Stomach (tissue), 9 donors: ENCODE measurements around the gene LIN9. TPM values are rescaled to one million over a fixed set of nuclear protein-coding genes. Genes with fewer than 3 reads are reported as not detected.

ENCODE experiments used
- DNase-seq, 2 donors: peaks; one replicate each; pipeline versions ENCODE4 v3.0.0 to v3.0.0-alpha.2; 2013 to 2019
- H3K27ac ChIP-seq, 5 donors: fragments of 200-600 bp in 4 of 5; sonication (generic) in 4 of 5; one replicate each; pipeline ENCODE4 v1.5.1; 2013 to 2019; ENCODE audit warnings: mild to moderate bottlenecking in 1 of 5, moderate library complexity in 1 of 5
- H3K27me3 ChIP-seq, 3 donors: fragments of 200-600 bp; sonication (generic); one replicate each; pipeline ENCODE4 v1.5.1; 2017 to 2019; ENCODE audit warnings: mixed run types in 1 of 3
- H3K36me3 ChIP-seq, 4 donors: fragments of 200-600 bp; sonication (generic); 1 replicate in 3 of 4; 2 replicates in 1 of 4; pipeline ENCODE4 v1.5.1; 2016 to 2019
- H3K4me1 ChIP-seq, 4 donors: fragments of 200-600 bp; sonication (generic); one replicate each; pipeline ENCODE4 v1.5.1; 2016 to 2019
- H3K4me3 ChIP-seq, 4 donors: fragments of 200-600 bp; sonication (generic) in 3 of 4; one replicate each; pipeline ENCODE4 v1.5.1; 2016 to 2019; ENCODE audit warnings: mild to moderate bottlenecking in 1 of 4
- H3K9me3 ChIP-seq, 4 donors: fragments of 200-600 bp; sonication (generic); one replicate each; pipeline ENCODE4 v1.5.1; 2016 to 2019
- EP300 ChIP-seq: sonication (generic); formaldehyde crosslinking; IDR thresholded peaks from one replicate; pipeline ENCODE4 v1.6.1; 2017; ENCODE audit warnings: antibody characterized with exemption
- POLR2A ChIP-seq, 4 donors: fragments of 450-650 bp; IDR thresholded peaks; one replicate each; pipeline ENCODE4 v1.6.1; 2016; ENCODE audit warnings: antibody characterized with exemption in 4 of 4, control low read depth in 2 of 4, mild to moderate bottlenecking in 1 of 4, moderate library complexity in 1 of 4
- POLR2AphosphoS5 ChIP-seq, 3 donors: sonication (generic); formaldehyde crosslinking; IDR thresholded peaks; one replicate each; pipeline ENCODE4 v1.6.1; 2016; ENCODE audit warnings: antibody characterized with exemption in 3 of 3
- WGBS, 5 donors: extraction: QIAGEN DNeasy Blood & Tissue Kit in 3 of 5; methylation state at CpG; one replicate each; pipeline versions ENCODE4 v1.1.5 to v1.1.7; 2013 to 2018; 5-methylcytosine and 5-hydroxymethylcytosine counted together
- intact Hi-C: fragments of 100-400 bp; cut with DNase I; formaldehyde crosslinking; loops from one replicate; pipeline ENCODE4 v1.15.1; 2023; ENCODE audit warnings: low total_unique reads
- polyA plus RNA-seq, 3 donors: library from polyadenylated mRNA; stranded (reverse); fragments of 200-250 nt; gene quantifications; one replicate each; pipeline ENCODE4 v1.2.3, GENCODE V29; 2013
- total RNA-seq, 5 donors: library from RNA; depleted of rRNA; stranded (reverse); fragments of >200 nt; gene quantifications; one replicate each; pipeline versions ENCODE4 v1.1.0 to v1.2.3, GENCODE V29; 2014 to 2016
- TF ChIP-seq, protein P1 (sequence below), 7 experiments: fragments of 450-650 bp in 4 of 7; fragments of 200-600 bp in 3 of 7; sonication (generic) in 3 of 7; IDR thresholded peaks; one replicate each; pipeline ENCODE4 v1.5.1; 2016 to 2019; ENCODE audit warnings: antibody characterized with exemption in 7 of 7, control low read depth in 2 of 7, mild to moderate bottlenecking in 1 of 7
- donor health status: healthy with polysubstance abuse.
- donor health status: Bipolar disorder and iron deficiency.
- donor health status: healthy.

The LIN9 gene
- total and polyA plus RNA-seq, 8 donors = 1.3 to 45.5 (median 2.9) TPM; not detected in 1

DNA sequence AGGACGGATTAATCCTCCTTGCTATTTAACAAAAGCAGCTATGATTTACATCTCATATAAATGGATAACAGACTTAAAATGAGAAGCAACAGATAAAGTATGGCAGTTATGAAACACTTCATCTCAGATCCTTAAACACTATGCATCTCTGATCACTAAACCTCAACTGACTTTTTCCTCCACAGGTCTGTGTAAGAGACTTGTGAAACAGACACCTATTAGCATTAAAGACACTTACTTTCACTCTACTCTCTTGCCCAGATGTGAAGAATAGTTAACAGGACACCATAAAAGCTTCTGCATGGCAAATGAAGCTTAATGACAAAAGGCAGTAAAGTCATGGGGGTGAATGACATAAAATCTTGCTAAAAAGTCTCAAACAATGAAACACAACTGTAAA is 6.2 kb downstream of the LIN9 start:
- H3K27me3 ChIP-seq = no peaks in the 10 kb centered on the region
- no peak overlapping the region for H3K27ac ChIP-seq
- peaks cover 0 to 4% (median 2%) of the 10 kb centered on the region in 4 donors for H3K4me1 ChIP-seq
- peaks cover 15 to 25% (median 18%) of the 10 kb centered on the region in 4 donors for H3K36me3 ChIP-seq
- no peaks in the 10 kb centered on the region for H3K9me3 ChIP-seq
- no peak for DNase-seq
- 93 to 100% (median 94%) methylated on average over 1 of the region's 1 CpG for WGBS, 5 donors
- no peak overlapping the region for H3K4me3 ChIP-seq
- intact Hi-C loops = no loop called here
- no peak for TF ChIP-seq EP300
- TF ChIP-seq POLR2A (IDR thresholded peaks at IDR 0.05) = no peak

DNA sequence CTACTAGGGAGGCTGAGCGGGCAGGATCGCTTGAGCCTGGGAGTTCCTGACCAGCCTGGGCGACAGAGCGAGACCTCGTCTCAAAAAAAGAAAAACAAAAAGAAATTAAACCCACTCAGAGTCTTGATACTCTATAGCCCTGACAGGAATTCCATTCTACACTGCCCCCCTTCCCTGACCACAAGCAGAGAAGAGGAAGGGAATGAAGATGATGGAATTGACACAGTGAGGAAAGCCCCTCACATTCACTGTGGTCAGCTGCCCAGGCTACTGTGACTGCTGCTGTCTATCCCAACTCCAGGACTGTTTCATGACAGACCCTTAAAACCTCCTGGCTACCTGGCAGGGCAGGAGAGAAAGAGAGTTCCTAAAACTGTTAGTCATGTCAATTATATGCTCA is 12.1 kb downstream of the LIN9 start:
- no peak for DNase-seq
- intact Hi-C loops = no loop called here
- H3K4me1 ChIP-seq = no peaks in the 10 kb centered on the region
- H3K27ac ChIP-seq = no peak overlapping the region
- peaks cover 15 to 68% (median 52%) of the 10 kb centered on the region in 4 donors for H3K36me3 ChIP-seq
- no peaks in the 10 kb centered on the region for H3K27me3 ChIP-seq
- no peaks in the 10 kb centered on the region for H3K9me3 ChIP-seq
- 90 to 98% (median 96%) methylated on average over 5 of the region's 5 CpGs for WGBS, 5 donors
- TF ChIP-seq POLR2AphosphoS5 (IDR thresholded peaks at IDR 0.05) (no peak), POLR2A (IDR thresholded peaks at IDR 0.05) (no peak), EP300 (no peak)
- TF ChIP-seq, protein P1, sequence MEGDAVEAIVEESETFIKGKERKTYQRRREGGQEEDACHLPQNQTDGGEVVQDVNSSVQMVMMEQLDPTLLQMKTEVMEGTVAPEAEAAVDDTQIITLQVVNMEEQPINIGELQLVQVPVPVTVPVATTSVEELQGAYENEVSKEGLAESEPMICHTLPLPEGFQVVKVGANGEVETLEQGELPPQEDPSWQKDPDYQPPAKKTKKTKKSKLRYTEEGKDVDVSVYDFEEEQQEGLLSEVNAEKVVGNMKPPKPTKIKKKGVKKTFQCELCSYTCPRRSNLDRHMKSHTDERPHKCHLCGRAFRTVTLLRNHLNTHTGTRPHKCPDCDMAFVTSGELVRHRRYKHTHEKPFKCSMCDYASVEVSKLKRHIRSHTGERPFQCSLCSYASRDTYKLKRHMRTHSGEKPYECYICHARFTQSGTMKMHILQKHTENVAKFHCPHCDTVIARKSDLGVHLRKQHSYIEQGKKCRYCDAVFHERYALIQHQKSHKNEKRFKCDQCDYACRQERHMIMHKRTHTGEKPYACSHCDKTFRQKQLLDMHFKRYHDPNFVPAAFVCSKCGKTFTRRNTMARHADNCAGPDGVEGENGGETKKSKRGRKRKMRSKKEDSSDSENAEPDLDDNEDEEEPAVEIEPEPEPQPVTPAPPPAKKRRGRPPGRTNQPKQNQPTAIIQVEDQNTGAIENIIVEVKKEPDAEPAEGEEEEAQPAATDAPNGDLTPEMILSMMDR (IDR thresholded peaks at IDR 0.05) = no peak
- H3K4me3 ChIP-seq = no peak overlapping the region

DNA sequence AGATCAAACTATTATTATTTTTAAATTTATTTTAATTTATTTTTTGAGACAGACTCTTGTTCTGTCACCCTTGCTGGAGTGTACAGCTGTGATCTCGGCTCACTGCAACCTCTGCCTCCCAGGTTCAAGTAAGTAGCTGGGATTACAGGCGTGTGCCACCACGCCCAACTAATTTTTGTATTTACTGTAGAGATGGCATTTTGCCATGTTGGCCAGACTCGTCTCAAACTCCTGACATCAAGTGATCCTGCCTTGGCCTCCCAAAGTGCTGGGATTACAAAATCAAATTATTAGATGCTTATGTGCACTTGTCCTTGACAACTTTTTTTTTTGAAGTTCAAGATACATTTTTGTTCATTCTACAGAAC is 15.4 kb downstream of the LIN9 start:
- 37 to 50% (median 43%) methylated on average over 4 of the region's 4 CpGs for WGBS, 5 donors
- intact Hi-C loops = no loop called here
- Histone ChIP-seq H3K36me3 (peaks cover 6 to 51% (median 44%) of the 10 kb centered on the region in 4 donors), H3K4me1 (no peaks in the 10 kb centered on the region), H3K9me3 (no peaks in the 10 kb centered on the region), H3K27ac (no peak overlapping the region), H3K4me3 (no peak overlapping the region), H3K27me3 (no peaks in the 10 kb centered on the region)
- DNase-seq = no peak
- TF ChIP-seq, protein P1 (IDR thresholded peaks at IDR 0.05) = no peak
- no peak for TF ChIP-seq POLR2A (IDR thresholded peaks at IDR 0.05)
- no peak for TF ChIP-seq POLR2AphosphoS5 (IDR thresholded peaks at IDR 0.05)
- TF ChIP-seq EP300 = no peak

DNA sequence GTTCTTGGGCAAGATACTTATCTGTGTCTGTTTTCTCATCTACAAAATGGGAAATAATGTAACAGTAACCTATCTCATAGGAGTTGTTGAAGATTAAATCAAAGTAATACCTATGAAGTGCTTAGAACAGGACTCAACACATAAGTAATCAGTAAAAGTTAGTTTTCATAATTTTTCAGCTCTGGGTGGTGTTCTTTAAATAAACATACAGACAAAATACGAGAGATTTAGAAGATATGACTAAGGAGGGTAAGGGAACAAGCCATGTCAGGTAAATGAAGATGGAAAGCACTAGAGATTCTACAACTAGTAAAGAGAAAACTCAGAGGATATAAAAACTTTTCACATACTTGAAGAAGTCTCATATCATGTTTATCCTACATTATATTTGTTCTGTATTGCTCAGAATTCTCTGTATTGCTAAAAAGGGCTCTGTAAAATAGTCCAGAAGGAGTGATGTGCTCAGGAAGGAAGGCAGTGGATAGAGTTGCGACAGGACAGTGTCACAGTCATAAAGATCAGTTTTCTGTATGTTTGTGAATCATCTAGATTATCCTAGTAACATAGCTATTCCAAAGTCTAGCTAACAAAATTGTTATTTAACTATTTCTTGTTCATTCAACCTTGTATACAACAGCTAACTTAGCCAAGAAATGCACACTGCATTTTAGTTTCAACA is 16.0 kb downstream of the LIN9 start:
- 85 to 93% (median 88%) methylated on average over 2 of the region's 2 CpGs for WGBS, 5 donors
- Histone ChIP-seq H3K4me3 (no peak overlapping the region), H3K27me3 (no peaks in the 10 kb centered on the region), H3K4me1 (no peaks in the 10 kb centered on the region), H3K9me3 (no peaks in the 10 kb centered on the region), H3K36me3 (peaks cover 1 to 46% (median 39%) of the 10 kb centered on the region in 4 donors), H3K27ac (no peak overlapping the region)
- DNase-seq = no peak
- intact Hi-C loops = no loop called here
- TF ChIP-seq EP300 (no peak), POLR2A (IDR thresholded peaks at IDR 0.05) (no peak), POLR2AphosphoS5 (IDR thresholded peaks at IDR 0.05) (no peak)
- TF ChIP-seq, protein P1 (IDR thresholded peaks at IDR 0.05) = no peak

DNA sequence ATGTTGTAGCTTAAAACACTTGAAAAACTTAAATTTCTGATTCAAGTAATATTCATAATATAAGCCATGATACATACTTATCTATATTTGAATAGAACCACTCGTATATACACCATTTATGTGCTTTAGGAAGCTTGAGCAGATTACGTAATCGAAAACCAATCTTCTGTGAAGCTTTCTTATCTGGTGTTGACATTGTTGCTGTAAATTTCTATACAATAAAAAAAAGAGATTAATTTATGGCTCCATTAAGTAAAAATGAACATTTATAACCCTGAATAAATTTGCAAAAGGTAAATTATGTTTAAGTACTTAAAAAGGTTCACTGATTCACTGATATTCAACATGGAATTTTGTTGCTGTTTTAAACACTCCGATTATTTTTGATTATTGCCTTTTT is 21.4 kb downstream of the LIN9 start:
- no peaks in the 10 kb centered on the region for H3K9me3 ChIP-seq
- no peaks in the 10 kb centered on the region for H3K4me1 ChIP-seq
- H3K27me3 ChIP-seq = no peaks in the 10 kb centered on the region
- H3K4me3 ChIP-seq = no peak overlapping the region
- H3K36me3 ChIP-seq = peaks cover 0 to 19% (median 13%) of the 10 kb centered on the region in 4 donors
- TF ChIP-seq POLR2A (IDR thresholded peaks at IDR 0.05) (no peak), EP300 (no peak), POLR2AphosphoS5 (IDR thresholded peaks at IDR 0.05) (no peak)
- TF ChIP-seq, protein P1 (IDR thresholded peaks at IDR 0.05) = no peak
- intact Hi-C loops = no loop called here
- no peak for DNase-seq
- 58 to 78% (median 66%) methylated on average over 4 of the region's 4 CpGs for WGBS, 5 donors
- no peak overlapping the region for H3K27ac ChIP-seq
